Spleen (tissue), 7 donors: ENCODE results near the gene RFX2.

Experiments used
- CTCF ChIP-seq, 11 experiments: fragments of 200-600 bp in 7 of 11; fragments of 450-650 bp in 4 of 11; sonication (generic) in 4 of 11; IDR thresholded peaks in 8 of 11; conservative IDR thresholded peaks in 3 of 11; 1 replicate in 7 of 11; 2 replicates in 4 of 11; pipeline versions ENCODE4 v1.4.0 to v1.8.0; 2016 to 2021; ENCODE audit warnings: antibody characterized with exemption in 11 of 11, inconsistent platforms in 4 of 11, mild to moderate bottlenecking in 1 of 11
- POLR2A ChIP-seq, 3 donors: fragments of 450-650 bp; IDR thresholded peaks; one replicate each; pipeline ENCODE4 v1.5.1; 2017; ENCODE audit warnings: antibody characterized with exemption in 3 of 3, mild to moderate bottlenecking in 1 of 3
- POLR2AphosphoS5 ChIP-seq, 3 donors: sonication (generic); formaldehyde crosslinking; IDR thresholded peaks; one replicate each; pipeline ENCODE4 v1.5.1; 2017; ENCODE audit warnings: antibody characterized with exemption in 3 of 3
- donor health status: DM: no; HTN: no; CAD: no; lungs with moderate emphysema.
- donor health status: DM: no; HTN: no; CAD: no.
- donor health status: DM: no; HTN: no; CAD: no.

DNA sequence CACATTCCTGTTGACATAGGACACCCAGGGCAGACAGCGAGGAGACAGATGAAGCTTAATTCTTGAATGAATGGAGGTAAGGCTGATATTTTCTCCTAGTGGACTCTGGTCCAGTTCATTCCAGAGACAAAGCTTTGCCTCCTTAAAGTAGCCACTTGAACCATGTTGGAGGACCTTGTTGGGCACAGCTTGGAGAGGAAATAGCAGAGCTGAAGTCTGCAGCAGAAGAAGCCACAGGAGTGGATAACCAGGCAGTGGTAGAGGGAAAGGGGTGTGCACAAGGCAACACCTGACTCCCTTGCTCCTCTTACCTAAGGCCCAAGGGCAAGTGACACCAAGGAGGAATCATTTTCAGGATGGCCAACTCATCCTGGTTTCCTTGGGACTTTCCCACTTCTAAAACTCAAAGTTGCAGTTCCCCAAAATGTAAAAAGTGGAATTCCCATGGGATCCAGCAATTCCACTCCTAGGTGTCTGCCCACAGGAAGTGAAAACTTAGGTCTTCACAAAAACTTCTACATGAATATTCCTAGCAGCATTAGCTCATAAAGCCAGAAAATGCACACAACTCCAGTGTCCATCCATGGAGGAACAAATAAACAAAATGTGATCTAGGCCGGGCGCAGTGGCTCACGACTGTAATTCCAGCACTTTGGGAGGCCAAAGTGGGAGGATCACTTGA is 6.6 kb upstream of the RFX2 start:
- TF ChIP-seq POLR2A (IDR thresholded peaks at IDR 0.05) (no peak), CTCF (IDR thresholded peaks at IDR 0.05 in 8 of 11, conservative IDR thresholded peaks at IDR 0.05 in 3 of 11) (no peak), POLR2AphosphoS5 (IDR thresholded peaks at IDR 0.05) (no peak)
